ENCODE measurements around the gene AHDC1. TPM values are rescaled to one million over a fixed set of nuclear protein-coding genes. Genes with fewer than 3 reads are reported as not detected.

AHDC1 gene
- total and polyA plus RNA-seq, 2 donors (not counting 3 experiments of a cell fraction or from before 2014, with no cell fraction given) = 7.0 to 32.1 TPM

DNA sequence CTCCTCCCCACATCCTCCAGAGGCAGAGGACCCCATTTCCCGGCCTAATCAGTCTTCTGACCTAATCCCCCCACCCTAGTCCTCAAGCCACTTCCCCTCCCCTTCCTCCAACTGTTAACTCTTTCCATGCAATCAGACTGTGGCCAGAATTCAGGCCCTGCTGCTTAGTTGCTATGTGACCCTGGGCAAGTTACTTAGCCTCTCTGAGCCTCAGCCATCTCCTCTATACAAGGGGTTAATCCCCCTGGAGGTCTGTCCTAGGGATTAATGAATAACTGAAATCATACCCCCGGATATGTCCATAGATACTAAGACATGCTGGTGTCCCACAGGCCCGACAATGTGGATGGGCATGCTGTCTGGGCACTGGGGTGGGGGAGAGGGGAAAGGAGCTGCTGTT lies 18.3 kb downstream of the AHDC1 start:
- Histone ChIP-seq H3K9me3 (replicated peaks; ENCODE audit: control insufficient read depth, insufficient read depth, low read length) (no peaks in the 10 kb centered on the region), H3K4me2 (ENCODE audit: insufficient read depth, low read length) (no peak overlapping the region), H3K4me1 (ENCODE audit: control insufficient read depth, extremely low read depth, insufficient read depth, low read length) (no peaks in the 10 kb centered on the region), H3K9ac (replicated peaks; ENCODE audit: extremely low read depth, insufficient read depth, low read length) (no peak overlapping the region), H3K36me3 (ENCODE audit: control insufficient read depth in 2 of 2, extremely low read depth in 1 of 2, insufficient read depth in 2 of 2, low read length in 2 of 2) (peaks cover 0 to 4% of the 10 kb centered on the region in 2 experiments), H2AFZ (ENCODE audit: low read depth, low read length) (no peak overlapping the region), H3K27ac (ENCODE audit: insufficient read depth, low read depth, low read length) (no peak overlapping the region), H3K4me3 (replicated peaks in 1 of 3; ENCODE audit: insufficient read depth in 1 of 3, low read depth in 1 of 3, low read length in 3 of 3) (no peak overlapping the region), H4K20me1 (replicated peaks; ENCODE audit: control insufficient read depth, extremely low read depth, insufficient read depth, low read length) (no peaks in the 10 kb centered on the region), H3K27me3 (ENCODE audit: control insufficient read depth in 2 of 2, insufficient read depth in 2 of 2, low read length in 2 of 2) (no peaks in the 10 kb centered on the region), H3K9me1 (replicated peaks; ENCODE audit: control insufficient read depth, extremely low read depth, insufficient read depth, low read length) (no peaks in the 10 kb centered on the region), H3K79me2 (ENCODE audit: control insufficient read depth, insufficient read depth, low read length) (no peaks in the 10 kb centered on the region)
- no TSS peak for BruUV-seq (replicated peaks)
- TF ChIP-seq POLR2AphosphoS5 (IDR thresholded peaks at IDR 0.05; ENCODE audit: insufficient read depth, low read depth, low read length) (no peak), GATA2 (IDR thresholded peaks at IDR 0.05; ENCODE audit: insufficient read depth, insufficient read length, low read depth, low read length) (no peak), MYC (IDR thresholded peaks at IDR 0.05; ENCODE audit: low read depth, low read length) (no peak), FOS (IDR thresholded peaks at IDR 0.05; ENCODE audit: borderline replicate concordance, insufficient read depth, low read length) (no peak), POLR2A (IDR thresholded peaks at IDR 0.05; ENCODE audit: low read depth, low read length) (no peak), EZH2 (IDR thresholded peaks at IDR 0.05; ENCODE audit: borderline replicate concordance, low read depth, low read length, severe bottlenecking) (no peak), JUN (IDR thresholded peaks at IDR 0.05; ENCODE audit: borderline replicate concordance, insufficient read depth, insufficient read length, low read depth) (no peak)
- TF ChIP-seq, protein P1, sequence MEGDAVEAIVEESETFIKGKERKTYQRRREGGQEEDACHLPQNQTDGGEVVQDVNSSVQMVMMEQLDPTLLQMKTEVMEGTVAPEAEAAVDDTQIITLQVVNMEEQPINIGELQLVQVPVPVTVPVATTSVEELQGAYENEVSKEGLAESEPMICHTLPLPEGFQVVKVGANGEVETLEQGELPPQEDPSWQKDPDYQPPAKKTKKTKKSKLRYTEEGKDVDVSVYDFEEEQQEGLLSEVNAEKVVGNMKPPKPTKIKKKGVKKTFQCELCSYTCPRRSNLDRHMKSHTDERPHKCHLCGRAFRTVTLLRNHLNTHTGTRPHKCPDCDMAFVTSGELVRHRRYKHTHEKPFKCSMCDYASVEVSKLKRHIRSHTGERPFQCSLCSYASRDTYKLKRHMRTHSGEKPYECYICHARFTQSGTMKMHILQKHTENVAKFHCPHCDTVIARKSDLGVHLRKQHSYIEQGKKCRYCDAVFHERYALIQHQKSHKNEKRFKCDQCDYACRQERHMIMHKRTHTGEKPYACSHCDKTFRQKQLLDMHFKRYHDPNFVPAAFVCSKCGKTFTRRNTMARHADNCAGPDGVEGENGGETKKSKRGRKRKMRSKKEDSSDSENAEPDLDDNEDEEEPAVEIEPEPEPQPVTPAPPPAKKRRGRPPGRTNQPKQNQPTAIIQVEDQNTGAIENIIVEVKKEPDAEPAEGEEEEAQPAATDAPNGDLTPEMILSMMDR (IDR thresholded peaks at IDR 0.05; ENCODE audit: extremely low read depth in 1 of 2, insufficient read depth in 1 of 2, low read depth in 1 of 2, low read length in 2 of 2) = no peak
- TF ChIP-seq, protein P2, sequence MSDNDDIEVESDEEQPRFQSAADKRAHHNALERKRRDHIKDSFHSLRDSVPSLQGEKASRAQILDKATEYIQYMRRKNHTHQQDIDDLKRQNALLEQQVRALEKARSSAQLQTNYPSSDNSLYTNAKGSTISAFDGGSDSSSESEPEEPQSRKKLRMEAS (IDR thresholded peaks at IDR 0.05; ENCODE audit: insufficient read depth, insufficient read length) = no peak
- dilution Hi-C loops (cut with MboI; ENCODE audit: extremely low pct_ligation_motif_present, low sequenced_read_pairs) (loop anchor here (25.0 kb wide), 1 partner anchor 173 kb away; no protein-coding TSS in a partner anchor), intact Hi-C loops (cut with micrococcal nuclease) (no loop called here)
- DNase-seq (ENCODE audit: low read depth, low spot score) (no peak), FAIRE-seq (no peak)
- POLR2A ChIA-PET = interaction anchor here (0.5 kb wide), 1 partner anchor 690 kb away, joined by 3 read pairs; no protein-coding TSS in a partner anchor
- CTCF ChIA-PET = interaction anchor here (6.3 kb wide), 1 partner anchor 29 kb away, joined by 33 read pairs; no protein-coding TSS in a partner anchor
